GM21381 (cell line): ENCODE results near the gene NEIL3.

Experiments used
- ATAC-seq: cut with Tn5 transposase; IDR thresholded peaks from one replicate; pipeline ENCODE4 v1.9.1; 2021; ENCODE audit warnings: mild to moderate bottlenecking, moderate library complexity; ENCODE audit not compliant: unreplicated experiment

Gene NEIL3

GRCh38 chr4:177410566-177410965 is 100.9 kb downstream of the NEIL3 start:
- ATAC-seq: no peak

- no peak for ATAC-seq
Measured at GRCh38 chr4:177411996-177412395, 102.3 kb downstream of the NEIL3 start.
